ENCODE data around the gene KCNQ1. TPM values are rescaled to one million over a fixed set of nuclear protein-coding genes. Genes with fewer than 3 reads are reported as not detected.

Gene KCNQ1
- total RNA-seq, 2 donors from 2014 or later = 18.6 to 25.5 TPM

DNA sequence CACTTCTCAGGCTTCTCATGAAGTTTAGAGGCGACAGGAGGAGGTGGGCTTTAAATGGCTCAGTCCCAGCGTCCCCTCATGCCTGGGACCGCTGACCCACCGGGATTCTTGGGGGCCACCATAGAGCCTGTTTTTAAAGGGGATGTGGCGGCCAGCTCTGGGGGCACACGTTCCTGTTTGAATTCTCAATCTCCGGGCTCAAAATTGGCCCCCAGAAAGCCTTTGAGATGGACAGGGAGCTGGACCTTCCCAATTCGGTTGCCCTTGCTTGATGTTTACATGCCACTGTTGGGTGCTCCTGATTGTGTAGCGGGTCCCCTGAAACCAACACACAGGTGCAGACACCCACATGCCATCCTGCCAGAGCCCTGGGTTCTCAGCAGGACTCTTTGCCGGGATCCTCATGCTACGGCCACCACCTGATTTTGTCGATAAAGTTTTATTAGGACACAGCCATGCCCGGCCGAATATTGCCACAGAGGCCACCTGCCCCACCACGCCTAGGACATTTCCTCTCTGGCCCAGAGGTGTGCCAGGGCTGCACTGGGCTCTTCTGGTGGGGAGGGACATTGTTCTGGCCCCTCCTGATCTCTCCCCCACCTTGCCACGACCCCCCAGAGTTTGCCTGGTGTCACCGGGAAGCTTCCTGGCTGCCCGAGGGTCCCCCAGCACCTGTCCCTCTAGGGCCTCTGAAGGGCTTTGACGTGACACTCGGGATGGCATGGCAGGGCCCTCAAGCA, 71.6 kb downstream of the KCNQ1 start:
- peaks cover 2% of the 10 kb centered on the region for H3K4me1 Mint-ChIP-seq
- DNase-seq = peak in 1 of 3 donors; percentile 1
- H3K4me3 Mint-ChIP-seq = no peak overlapping the region
- no peak overlapping the region for H3K27ac Mint-ChIP-seq
- H3K27me3 Mint-ChIP-seq = no peaks in the 10 kb centered on the region
- no peak for ATAC-seq
- H3K36me3 Mint-ChIP-seq (ENCODE audit: low read depth) = no peaks in the 10 kb centered on the region
- H3K9me3 ChIP-seq (ENCODE audit: control insufficient read depth, low read length, poor library complexity, severe bottlenecking) = no peaks in the 10 kb centered on the region

DNA sequence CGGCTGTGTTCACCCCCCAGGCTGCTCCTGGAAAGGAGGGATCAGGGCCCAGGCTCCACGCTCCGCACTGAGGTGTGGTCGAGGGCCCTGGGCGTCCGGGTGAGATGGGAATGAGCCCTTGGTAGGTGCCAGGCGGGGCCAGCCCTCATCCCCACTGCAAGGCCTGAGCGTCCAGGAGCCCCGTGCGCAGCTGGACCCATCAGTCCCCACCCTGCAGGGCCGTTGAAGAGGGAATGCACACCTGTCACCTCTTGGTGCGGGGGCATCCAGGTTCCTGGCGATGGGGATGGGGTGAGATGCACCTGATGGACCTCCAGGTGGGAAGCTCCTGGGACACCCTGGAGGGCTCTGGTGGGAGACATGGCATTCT, 72.2 kb downstream of the KCNQ1 start:
- H3K9me3 ChIP-seq (ENCODE audit: control insufficient read depth, low read length, poor library complexity, severe bottlenecking) = no peaks in the 10 kb centered on the region
- Mint-ChIP-seq H3K36me3 (ENCODE audit: low read depth) (no peaks in the 10 kb centered on the region), H3K4me1 (peaks cover 2% of the 10 kb centered on the region), H3K4me3 (no peak overlapping the region), H3K27ac (no peak overlapping the region), H3K27me3 (no peaks in the 10 kb centered on the region)
- ATAC-seq (no peak), DNase-seq (peak in 1 of 3 donors; percentile 10)

DNA sequence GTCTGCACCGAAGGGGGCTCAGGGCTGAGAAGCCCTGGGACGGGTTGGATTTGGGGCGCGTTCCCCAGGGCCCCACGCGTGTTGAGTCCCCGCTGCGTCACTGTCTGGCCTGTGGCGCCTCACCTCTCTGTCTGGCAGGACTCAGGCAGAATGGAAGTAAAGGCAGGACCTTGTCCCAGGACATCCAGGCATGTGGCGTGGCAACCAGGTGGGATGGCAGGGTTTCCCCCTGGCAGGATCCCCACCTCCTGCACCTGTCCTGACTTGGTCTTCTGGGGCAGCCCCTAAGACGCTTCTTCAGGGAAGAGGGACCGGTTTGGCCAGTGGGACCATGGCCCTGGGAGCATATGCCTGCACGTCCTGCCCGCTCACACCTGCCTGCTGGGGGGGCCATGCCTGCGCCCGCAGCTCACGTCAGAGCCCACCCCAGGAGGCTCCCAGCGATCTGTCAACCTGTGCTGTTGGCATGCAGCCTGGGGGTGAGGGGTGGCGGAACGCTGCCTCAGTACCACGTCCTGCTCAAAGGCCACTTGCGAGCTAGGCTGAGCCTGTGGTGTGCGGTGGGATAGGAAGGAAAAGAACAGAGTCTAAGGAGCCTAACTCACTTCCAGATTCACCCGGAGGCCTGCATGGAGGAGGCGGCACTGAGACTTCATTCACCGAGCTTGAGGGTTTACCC, 72.7 kb downstream of the KCNQ1 start:
- no peaks in the 10 kb centered on the region for H3K9me3 ChIP-seq (ENCODE audit: control insufficient read depth, low read length, poor library complexity, severe bottlenecking)
- ATAC-seq = no peak
- H3K27ac Mint-ChIP-seq = peak overlapping the region; percentile 67
- no peak overlapping the region for H3K4me3 Mint-ChIP-seq
- no peaks in the 10 kb centered on the region for H3K27me3 Mint-ChIP-seq
- H3K36me3 Mint-ChIP-seq (ENCODE audit: low read depth) = no peaks in the 10 kb centered on the region
- peak in 1 of 3 donors; percentile 9 for DNase-seq
- peaks cover 2% of the 10 kb centered on the region for H3K4me1 Mint-ChIP-seq

DNA sequence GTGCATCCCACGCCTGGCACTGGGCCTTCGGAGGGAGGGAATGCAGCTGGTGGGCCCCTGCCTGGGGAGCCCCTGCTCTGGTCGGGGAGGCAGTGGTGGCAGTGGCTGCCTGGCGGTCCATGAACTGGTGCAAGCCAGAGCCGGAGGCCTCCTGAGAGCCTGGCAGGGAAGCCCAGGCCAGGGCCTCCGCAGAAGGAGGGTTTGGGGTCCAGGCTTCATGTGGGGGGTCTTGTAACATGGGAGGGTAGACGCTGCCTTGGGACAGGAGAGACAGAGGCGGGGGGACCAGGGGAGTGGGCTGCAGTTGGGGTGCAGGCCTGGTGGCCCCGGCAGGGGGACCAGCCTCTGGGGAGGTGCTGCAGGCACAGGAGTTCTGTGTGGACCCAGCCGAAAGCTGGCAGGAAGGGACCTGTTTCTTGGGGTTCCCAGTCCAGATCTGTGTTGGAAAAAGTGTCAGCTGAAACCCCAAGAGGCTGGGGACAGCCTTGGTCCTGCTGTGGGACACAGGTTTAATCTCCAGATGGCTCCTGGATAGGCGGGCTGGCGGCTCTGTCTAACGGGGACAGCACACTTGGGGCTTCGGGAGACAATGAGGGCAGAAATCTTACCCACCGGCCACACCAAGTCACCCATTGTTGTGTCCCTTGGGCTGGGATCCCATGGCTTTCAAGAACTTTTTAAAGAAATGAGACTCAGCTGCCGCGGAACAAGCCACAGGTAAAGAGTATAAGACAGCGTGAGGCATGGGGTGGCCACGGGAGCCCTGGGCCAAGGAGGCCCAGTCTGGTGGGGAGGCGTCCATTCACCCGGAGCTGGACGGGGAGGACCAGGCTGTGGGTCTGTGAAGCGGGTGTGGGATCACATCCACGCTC, 73.5 kb downstream of the KCNQ1 start:
- Mint-ChIP-seq H3K27ac (no peak overlapping the region), H3K27me3 (no peaks in the 10 kb centered on the region), H3K4me3 (no peak overlapping the region), H3K4me1 (peaks cover 3% of the 10 kb centered on the region), H3K36me3 (ENCODE audit: low read depth) (no peaks in the 10 kb centered on the region)
- ATAC-seq = no peak
- peak in 2 of 3 donors; percentile 4 to 7 for DNase-seq
- no peaks in the 10 kb centered on the region for H3K9me3 ChIP-seq (ENCODE audit: control insufficient read depth, low read length, poor library complexity, severe bottlenecking)

DNA sequence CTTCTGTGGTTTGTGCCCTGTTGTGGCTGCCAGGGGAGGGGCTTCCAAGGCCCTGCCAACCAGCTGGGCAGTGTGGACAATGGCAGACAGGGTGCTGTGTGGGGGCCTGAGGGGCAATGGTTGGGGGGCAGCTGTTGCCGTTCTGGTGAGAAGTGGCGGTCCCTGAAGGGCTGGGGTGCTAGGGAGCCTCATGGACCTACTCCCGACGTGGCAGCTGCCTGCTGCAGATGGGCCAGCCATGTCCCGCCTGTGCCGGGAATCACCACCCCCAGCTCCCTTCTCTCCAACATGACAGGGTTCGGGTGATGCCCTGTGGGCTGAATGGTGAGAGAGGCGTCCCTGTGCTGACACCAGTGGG, 74.2 kb downstream of the KCNQ1 start:
- H3K4me1 Mint-ChIP-seq = peaks cover 3% of the 10 kb centered on the region

DNA sequence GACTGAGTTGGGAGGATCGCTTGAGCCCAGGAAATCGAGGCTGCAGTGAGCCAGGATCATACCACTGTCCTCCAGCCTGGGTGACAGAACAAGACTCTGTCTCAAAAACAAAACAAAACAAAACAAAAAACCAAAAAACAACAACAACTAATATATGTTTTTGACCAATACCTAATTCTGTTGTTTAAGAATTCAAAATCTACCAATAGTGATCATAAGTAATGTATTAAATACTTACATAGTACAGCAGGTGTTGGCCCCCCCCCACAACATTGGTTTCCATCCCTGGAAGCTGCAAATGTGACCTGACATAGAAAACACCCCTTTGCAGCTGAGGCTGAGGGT, 74.7 kb downstream of the KCNQ1 start:
- Mint-ChIP-seq H3K4me1 (peaks cover 4% of the 10 kb centered on the region), H3K27me3 (no peaks in the 10 kb centered on the region)

More for the DNA sequence above, 74.2 kb downstream of the KCNQ1 start:
- Mint-ChIP-seq H3K36me3 (ENCODE audit: low read depth) (no peaks in the 10 kb centered on the region), H3K27me3 (no peaks in the 10 kb centered on the region), H3K27ac (no peak overlapping the region), H3K4me3 (no peak overlapping the region)
- DNase-seq (peak in 1 of 3 donors; percentile 6), ATAC-seq (no peak)
- no peaks in the 10 kb centered on the region for H3K9me3 ChIP-seq (ENCODE audit: control insufficient read depth, low read length, poor library complexity, severe bottlenecking)

DNA sequence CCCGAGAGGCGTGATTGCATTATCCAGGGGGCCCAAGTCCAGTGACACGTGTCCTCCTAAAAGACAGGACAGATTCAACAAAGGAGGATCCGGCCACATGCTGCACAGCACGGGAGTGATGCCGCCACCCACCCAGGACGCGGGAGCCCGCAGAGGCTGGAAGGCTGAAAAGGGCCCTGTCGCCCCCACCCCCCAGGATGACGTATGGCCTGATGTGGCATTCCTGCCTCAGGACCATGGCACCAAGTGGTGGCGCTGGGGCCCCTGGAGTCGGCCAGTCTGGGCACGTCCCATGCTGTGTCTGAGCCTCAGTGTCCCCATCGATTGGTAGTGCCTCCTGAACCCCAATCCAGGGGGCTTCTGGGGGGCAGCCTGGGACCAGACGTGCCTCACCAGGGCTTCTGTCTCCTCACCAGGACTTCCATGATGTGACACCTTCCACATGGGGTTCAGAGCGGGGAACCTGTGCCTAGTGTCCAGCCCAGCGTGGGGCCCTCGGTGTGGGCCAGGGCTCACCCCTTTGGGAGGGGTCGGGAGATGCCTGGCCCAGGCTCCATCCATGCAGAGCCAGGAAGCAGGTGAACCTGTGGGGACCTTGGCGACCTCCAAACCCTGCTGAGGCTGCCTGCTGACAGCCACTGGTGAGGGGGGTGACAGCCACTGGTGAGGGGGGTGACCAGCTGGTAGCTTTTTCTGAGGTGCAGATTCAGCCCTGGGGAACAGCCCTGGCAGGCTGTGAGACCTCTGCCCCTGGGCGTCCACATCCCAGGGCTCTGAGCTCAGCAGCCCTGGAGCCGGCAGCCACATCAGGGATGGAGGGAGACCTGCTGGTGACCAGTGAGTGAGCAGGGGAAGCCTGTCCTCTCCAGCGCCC, 75.3 kb downstream of the KCNQ1 start:
- peaks cover 7% of the 10 kb centered on the region for H3K4me1 Mint-ChIP-seq
- H3K27ac Mint-ChIP-seq = no peak overlapping the region
- H3K27me3 Mint-ChIP-seq = no peaks in the 10 kb centered on the region
- ATAC-seq (no peak), DNase-seq (peak in 2 of 3 donors; percentile 3 to 7)
- H3K36me3 Mint-ChIP-seq (ENCODE audit: low read depth) = no peaks in the 10 kb centered on the region
- no peaks in the 10 kb centered on the region for H3K9me3 ChIP-seq (ENCODE audit: control insufficient read depth, low read length, poor library complexity, severe bottlenecking)
- H3K4me3 Mint-ChIP-seq = no peak overlapping the region

More for the DNA sequence above, 74.7 kb downstream of the KCNQ1 start:
- Mint-ChIP-seq H3K36me3 (ENCODE audit: low read depth) (no peaks in the 10 kb centered on the region), H3K27ac (no peak overlapping the region), H3K4me3 (no peak overlapping the region)
- no peaks in the 10 kb centered on the region for H3K9me3 ChIP-seq (ENCODE audit: control insufficient read depth, low read length, poor library complexity, severe bottlenecking)
- DNase-seq (no peak), ATAC-seq (no peak)

DNA sequence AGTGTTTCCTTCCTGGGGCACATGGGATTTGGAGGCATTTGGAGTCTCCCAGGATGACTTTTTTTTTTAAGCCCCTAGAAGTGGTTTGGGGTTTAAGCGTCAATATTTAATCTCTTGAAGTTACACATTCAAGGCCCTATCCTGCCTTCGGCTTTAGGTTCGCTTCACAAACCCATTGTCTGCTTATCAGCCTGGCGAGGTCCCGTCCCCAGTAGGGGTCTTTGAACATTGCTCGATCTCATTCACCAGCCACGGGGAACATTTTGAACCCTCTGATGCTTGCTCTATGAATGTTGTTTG, 75.9 kb downstream of the KCNQ1 start:
- H3K9me3 ChIP-seq (ENCODE audit: control insufficient read depth, low read length, poor library complexity, severe bottlenecking) = no peaks in the 10 kb centered on the region
- ATAC-seq = no peak
- H3K27me3 Mint-ChIP-seq = no peaks in the 10 kb centered on the region
- H3K27ac Mint-ChIP-seq = no peak overlapping the region
- H3K36me3 Mint-ChIP-seq (ENCODE audit: low read depth) = no peaks in the 10 kb centered on the region
- peaks cover 12% of the 10 kb centered on the region for H3K4me1 Mint-ChIP-seq
- H3K4me3 Mint-ChIP-seq = no peak overlapping the region
- DNase-seq = no peak

DNA sequence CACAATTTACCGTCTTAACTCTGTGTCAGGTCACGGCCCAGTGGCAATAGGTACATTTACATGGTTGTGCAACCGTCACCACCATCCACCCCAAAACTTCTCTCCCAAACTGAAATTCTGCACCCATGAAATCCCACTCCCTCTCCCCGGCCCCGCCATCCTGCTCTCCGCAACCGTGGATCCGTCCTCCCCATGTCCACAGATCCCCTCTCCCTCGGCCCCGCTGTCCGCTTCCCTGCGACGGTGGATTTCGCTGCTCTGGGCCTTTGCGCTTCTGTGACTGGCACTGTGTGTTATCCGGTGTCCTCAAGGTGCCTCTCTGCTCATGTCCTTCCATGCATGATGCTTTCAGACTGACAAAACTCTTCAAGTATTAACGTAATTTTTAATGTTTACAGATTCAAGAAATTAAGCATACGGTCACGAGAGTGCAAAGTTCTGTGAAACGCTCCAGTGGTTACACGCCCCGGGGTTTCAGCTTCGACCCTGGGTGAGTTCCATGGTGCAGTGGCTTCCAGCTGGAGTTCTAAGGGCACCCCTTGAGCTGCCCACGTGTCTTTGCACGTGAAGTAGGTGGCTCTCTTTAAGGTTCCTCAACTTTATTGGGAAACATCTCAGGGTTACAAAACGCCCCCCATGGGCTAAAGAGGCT, 76.4 kb downstream of the KCNQ1 start:
- no peaks in the 10 kb centered on the region for H3K36me3 Mint-ChIP-seq (ENCODE audit: low read depth)
- H3K4me1 Mint-ChIP-seq = peaks cover 18% of the 10 kb centered on the region
- DNase-seq = peak in 1 of 3 donors; percentile 2
- no peak for ATAC-seq
- no peaks in the 10 kb centered on the region for H3K27me3 Mint-ChIP-seq
- no peak overlapping the region for H3K4me3 Mint-ChIP-seq
- no peak overlapping the region for H3K27ac Mint-ChIP-seq
- no peaks in the 10 kb centered on the region for H3K9me3 ChIP-seq (ENCODE audit: control insufficient read depth, low read length, poor library complexity, severe bottlenecking)

DNA sequence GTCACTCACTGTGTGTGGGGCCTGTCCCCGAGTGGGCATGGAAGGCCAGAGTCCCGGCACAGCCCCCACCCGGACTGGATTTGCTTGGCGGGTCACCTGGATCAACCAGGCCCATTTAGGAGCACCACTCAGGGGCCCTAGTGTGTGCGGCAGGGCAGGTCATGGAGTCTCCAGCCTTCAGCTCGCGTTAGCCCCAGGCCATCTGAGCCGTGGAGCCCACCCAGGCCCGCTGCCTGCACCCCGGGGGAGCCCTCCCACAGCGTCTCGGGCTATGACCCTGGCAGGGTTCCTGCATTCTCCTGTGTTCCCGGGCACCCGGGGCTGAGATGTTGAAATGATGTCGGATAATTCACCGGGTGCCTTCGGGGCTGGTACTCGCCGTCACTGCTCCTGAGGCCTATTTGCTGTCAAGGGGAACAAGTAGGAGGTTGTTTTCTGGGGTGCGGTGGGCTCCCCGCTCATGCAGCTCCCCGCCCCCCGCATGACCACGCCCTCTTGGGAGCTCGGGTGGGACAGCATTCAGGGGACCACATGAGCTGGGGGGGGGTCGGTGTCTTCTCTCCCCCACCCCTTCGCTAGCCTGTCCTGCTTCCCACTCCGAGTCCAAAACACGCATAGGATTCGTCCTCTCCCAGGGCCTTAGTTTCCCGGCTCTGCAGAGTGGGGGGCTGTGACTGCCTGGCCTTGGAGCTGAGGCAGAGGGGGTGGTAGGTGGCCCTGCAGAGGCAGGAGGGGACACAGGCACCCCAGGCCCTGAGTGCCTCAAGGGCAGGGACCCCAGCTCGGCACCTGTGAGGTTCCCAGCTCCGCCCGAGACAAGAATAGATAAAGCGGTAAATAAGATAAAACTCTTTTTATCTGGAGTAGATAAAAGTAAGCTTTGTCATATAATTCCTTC, 77.2 kb downstream of the KCNQ1 start:
- DNase-seq (peak in 2 of 3 donors; percentile 5 to 8), ATAC-seq (no peak)
- H3K9me3 ChIP-seq (ENCODE audit: control insufficient read depth, low read length, poor library complexity, severe bottlenecking) = no peaks in the 10 kb centered on the region
- Mint-ChIP-seq H3K4me3 (no peak overlapping the region), H3K27ac (no peak overlapping the region), H3K27me3 (no peaks in the 10 kb centered on the region), H3K36me3 (ENCODE audit: low read depth) (no peaks in the 10 kb centered on the region), H3K4me1 (peaks cover 24% of the 10 kb centered on the region)

DNA sequence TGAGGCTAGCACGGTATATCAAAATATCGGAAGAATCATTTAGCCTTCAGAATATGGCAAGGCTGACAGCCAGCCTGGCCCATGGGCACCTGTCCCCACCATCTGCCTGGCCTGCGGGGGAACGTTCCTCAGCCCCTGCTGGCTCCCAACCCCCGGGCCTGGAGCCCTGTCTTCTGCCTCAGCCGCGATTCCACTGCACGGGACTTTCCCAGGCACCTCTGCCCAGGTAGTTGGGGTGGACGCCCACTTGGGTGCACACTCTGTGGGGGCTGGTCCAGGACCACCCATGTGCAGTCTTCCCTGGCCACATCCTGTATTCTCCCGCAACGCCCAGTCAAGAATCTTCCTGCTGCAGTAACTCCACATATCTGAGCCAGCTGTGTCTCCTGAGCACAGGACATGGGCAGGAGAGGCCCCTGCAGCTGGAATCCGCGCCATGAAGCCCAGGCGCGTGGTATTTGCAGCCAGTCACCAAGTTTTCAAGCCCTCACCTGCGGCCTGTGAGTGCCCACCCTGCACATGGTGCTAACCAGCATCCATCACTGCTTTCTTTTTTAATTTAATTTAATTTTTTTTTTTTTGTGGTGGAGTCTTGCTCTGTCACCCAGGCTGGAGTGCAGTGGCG, 77.9 kb downstream of the KCNQ1 start:
- H3K9me3 ChIP-seq (ENCODE audit: control insufficient read depth, low read length, poor library complexity, severe bottlenecking) = no peaks in the 10 kb centered on the region
- Mint-ChIP-seq H3K36me3 (ENCODE audit: low read depth) (no peaks in the 10 kb centered on the region), H3K4me1 (peaks cover 28% of the 10 kb centered on the region), H3K27ac (no peak overlapping the region), H3K27me3 (no peaks in the 10 kb centered on the region), H3K4me3 (no peak overlapping the region)
- peak in 2 of 3 donors; percentile 2 to 3 for DNase-seq
- ATAC-seq = no peak
